NCI-H2171 (cell line): ENCODE measurements around the gene MAN1C1.
"Not testable (repeated sequence)": the region's sequence is repeated elsewhere in the genome, so short reads cannot be mapped to it uniquely, and the experiment has no call there.

Source experiments
- DNase-seq: peaks from one replicate; lab custom pipeline; 2025; lab: John Stamatoyannopoulos, UW

The MAN1C1 gene

GRCh38 chr1:25716320-25716719 is 99.7 kb downstream of the MAN1C1 start:
- no peak for DNase-seq

- no peak for DNase-seq
Observed at GRCh38 chr1:25718732-25719131, 102.1 kb downstream of the MAN1C1 start.

GRCh38 chr1:25720624-25721023 is 104.0 kb downstream of the MAN1C1 start:
- DNase-seq, result no peak

GRCh38 chr1:25723250-25723880 is 106.8 kb downstream of the MAN1C1 start:
- DNase-seq, result no peak

- DNase-seq, result no peak
Observed at GRCh38 chr1:25724201-25724600, 107.6 kb downstream of the MAN1C1 start.

GRCh38 chr1:25724966-25725365 is 108.4 kb downstream of the MAN1C1 start:
- no peak for DNase-seq

- no peak for DNase-seq
Observed at GRCh38 chr1:25725482-25725881, 108.9 kb downstream of the MAN1C1 start.

GRCh38 chr1:25727088-25727487 is 110.5 kb downstream of the MAN1C1 start:
- DNase-seq, result no peak

GRCh38 chr1:25727635-25728286 is 111.2 kb downstream of the MAN1C1 start:
- DNase-seq, result no peak

GRCh38 chr1:25728301-25728935 is 111.8 kb downstream of the MAN1C1 start:
- no peak for DNase-seq

GRCh38 chr1:25729045-25729444 is 112.5 kb downstream of the MAN1C1 start:
- no peak for DNase-seq

- peak; percentile 36 for DNase-seq
Observed at GRCh38 chr1:25729790-25730644, 113.4 kb downstream of the MAN1C1 start.

- no peak for DNase-seq
Observed at GRCh38 chr1:25731148-25731547, 114.6 kb downstream of the MAN1C1 start.

- DNase-seq, result no peak
Observed at GRCh38 chr1:25731626-25732370, 115.2 kb downstream of the MAN1C1 start.

GRCh38 chr1:25732821-25733220 is 116.2 kb downstream of the MAN1C1 start:
- DNase-seq, result no peak

GRCh38 chr1:25733271-25733670 is 116.7 kb downstream of the MAN1C1 start:
- DNase-seq, result no peak

GRCh38 chr1:25734991-25735390 is 118.4 kb downstream of the MAN1C1 start:
- not testable (repeated sequence) for DNase-seq

- no peak for DNase-seq
Observed at GRCh38 chr1:25735956-25736529, 119.5 kb downstream of the MAN1C1 start.

GRCh38 chr1:25737130-25737529 is 120.5 kb downstream of the MAN1C1 start:
- no peak for DNase-seq

GRCh38 chr1:25738499-25738898 is 121.9 kb downstream of the MAN1C1 start:
- DNase-seq, result no peak

- DNase-seq, result no peak
Observed at GRCh38 chr1:25739341-25739740, 122.8 kb downstream of the MAN1C1 start.
